HFF-Myc (cell line): ENCODE results near the gene PVR.

Experiments
- DNase-seq: peaks from one replicate; pipeline ENCODE4 v3.0.0-alpha.2; 2011; ENCODE audit warnings: low read depth; ENCODE audit errors: extremely low read depth
- H3K4me3 ChIP-seq: replicated peaks from 2 replicates; pipeline ENCODE4 v1.5.1; 2011; ENCODE audit warnings: low read depth, mild to moderate bottlenecking, control low read depth, low read length
- CTCF ChIP-seq: IDR thresholded peaks from 2 replicates; pipeline ENCODE4 v1.5.1; 2012; ENCODE audit warnings: mild to moderate bottlenecking, low read depth, low read length, control low read depth; ENCODE audit errors: missing control alignments

PVR gene

GRCh38 chr19:44672226-44672625 lies 28.5 kb downstream of the PVR start:
- no peak overlapping the region for H3K4me3 ChIP-seq
- TF ChIP-seq CTCF: no peak
- no peak for DNase-seq

- DNase-seq: no peak
- no peak overlapping the region for H3K4me3 ChIP-seq
- no peak for TF ChIP-seq CTCF
These were observed 29.8 kb downstream of the PVR start for GRCh38 chr19:44673510-44673909.

- no peak for DNase-seq
- no peak for TF ChIP-seq CTCF
- no peak overlapping the region for H3K4me3 ChIP-seq
These were observed 31.8 kb downstream of the PVR start for GRCh38 chr19:44675521-44675920.

- no peak overlapping the region for H3K4me3 ChIP-seq
- no peak for DNase-seq
- no peak for TF ChIP-seq CTCF
These were observed 33.5 kb downstream of the PVR start for GRCh38 chr19:44677019-44677811.

GRCh38 chr19:44680536-44680935 lies 36.8 kb downstream of the PVR start:
- no peak for DNase-seq
- no peak overlapping the region for H3K4me3 ChIP-seq
- TF ChIP-seq CTCF: no peak

- no peak for TF ChIP-seq CTCF
- no peak overlapping the region for H3K4me3 ChIP-seq
- DNase-seq: no peak
These were observed 38.5 kb downstream of the PVR start for GRCh38 chr19:44681992-44682790.
